ENCODE measurements around the gene SDK1.
"Not testable (repeated sequence)": the region's sequence is repeated elsewhere in the genome, so short reads cannot be mapped to it uniquely, and the experiment has no call there.

The SDK1 gene

DNA sequence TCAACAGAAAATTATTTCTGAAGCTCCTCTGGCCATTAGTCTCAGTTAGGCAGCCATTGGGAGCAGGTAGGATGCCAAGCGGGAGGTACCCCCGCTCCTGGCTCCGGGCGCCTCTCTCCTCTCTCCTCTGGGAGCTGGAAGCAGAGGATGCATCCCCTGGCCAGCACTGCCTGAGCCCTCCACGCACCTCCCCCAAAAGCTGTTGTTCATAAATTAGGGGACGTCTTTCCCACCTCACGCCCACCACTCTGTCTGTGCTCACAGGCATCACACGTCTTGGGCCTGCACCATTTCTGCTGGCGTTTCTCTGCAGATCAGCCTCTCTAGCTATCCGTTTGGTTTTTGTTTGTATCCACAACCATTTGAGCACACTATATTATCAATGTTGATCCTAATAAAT is 772.0 kb downstream of the SDK1 start:
- intact Hi-C loops (cut with DNase I), result no loop called here
- peak in 3 of 42 donors; percentile 5 to 27 (median 12) for DNase-seq

DNA sequence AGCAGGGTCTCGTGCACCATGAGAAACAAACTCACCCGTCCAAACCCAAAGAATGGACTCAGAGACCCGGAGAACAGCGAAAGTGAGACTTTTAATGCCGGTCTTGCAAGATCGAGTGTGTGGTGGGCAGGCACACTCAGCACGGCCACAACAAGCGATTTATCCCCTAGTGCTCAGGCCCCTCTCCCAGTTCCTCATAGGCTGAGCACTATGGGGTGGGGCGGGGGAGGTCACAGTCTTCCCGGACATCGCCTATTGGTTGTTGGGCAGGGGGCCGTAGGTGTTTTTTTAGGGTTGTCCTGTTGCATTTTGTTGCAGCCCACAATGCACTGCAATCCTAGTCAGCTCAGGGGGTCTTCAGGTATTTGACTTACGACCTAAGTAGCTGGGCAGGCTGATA is 772.7 kb downstream of the SDK1 start:
- DNase-seq, result peak in 2 of 42 donors; percentile 2 to 13
- intact Hi-C loops (cut with DNase I), result no loop called here

DNA sequence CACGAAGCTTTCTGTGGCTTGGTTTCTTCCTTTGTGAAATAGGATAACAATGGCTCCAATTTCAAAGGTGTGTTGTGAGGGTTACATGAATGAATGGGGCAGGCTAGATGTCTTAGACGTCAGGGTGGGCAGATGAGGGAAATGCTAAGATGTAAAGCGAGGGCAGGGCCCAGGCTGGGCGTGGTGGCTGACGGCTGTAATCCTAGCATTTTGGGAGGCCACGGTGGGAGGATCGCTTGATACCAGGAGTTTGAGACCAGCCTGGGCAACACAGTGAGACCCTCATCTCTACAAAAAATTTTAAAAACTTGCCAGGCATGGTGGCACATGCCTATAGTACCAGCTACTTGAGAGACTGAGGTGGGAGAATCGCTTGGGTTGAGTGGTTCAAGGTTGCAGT is 773.4 kb downstream of the SDK1 start:
- DNase-seq, result peak in 1 of 42 donors; percentile 8
- intact Hi-C loops (cut with DNase I), result no loop called here

DNA sequence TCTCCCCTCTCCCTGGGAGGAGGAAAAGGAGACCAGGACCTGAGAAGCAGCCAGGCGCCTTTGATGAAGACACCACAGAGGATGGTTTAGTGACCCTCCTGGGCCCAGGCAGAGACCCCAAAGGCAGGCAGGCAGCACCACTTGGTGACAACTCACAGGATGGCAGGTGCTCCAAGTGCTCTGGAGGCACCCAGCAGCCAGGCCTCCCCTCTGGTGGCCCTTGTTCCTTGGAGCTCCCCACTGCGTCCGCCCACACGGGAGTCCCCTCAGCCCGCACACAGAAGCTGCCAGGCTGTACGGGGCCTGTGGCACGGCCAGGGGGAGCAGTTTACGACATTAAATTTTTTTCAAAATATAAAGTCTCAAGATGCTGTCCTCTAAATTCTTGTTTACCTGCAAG is 773.9 kb downstream of the SDK1 start:
- intact Hi-C loops (cut with DNase I), result no loop called here
- peak in 2 of 42 donors; percentile 8 to 33 for DNase-seq

DNA sequence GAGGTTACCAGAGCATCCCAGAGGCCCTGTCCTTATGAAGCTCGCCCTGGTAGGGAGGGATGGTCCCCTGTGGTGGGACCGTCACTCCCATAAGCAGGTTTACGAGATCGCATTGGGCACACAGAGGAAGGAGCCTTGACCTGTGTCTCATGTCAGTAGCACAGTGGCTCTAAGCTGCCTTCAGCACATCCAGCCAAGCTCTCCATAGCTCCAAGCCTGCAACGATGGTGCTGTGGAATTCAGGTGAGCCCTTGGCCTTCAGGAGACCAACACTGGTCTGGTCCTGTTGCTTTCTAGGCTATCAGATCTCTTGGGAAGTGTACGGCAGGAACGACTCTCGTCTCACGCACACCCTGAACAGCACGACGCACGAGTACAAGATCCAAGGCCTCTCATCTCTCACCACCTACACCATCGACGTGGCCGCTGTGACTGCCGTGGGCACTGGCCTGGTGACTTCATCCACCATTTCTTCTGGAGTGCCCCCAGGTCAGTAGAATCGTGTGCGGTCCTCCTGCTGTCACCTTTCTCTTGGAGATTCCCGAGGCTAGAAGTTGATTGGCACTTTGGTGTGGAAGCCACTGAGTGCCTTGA is 775.7 kb downstream of the SDK1 start:
- DNase-seq, result peak in 1 of 42 donors; percentile 16
- intact Hi-C loops (cut with DNase I), result no loop called here

DNA sequence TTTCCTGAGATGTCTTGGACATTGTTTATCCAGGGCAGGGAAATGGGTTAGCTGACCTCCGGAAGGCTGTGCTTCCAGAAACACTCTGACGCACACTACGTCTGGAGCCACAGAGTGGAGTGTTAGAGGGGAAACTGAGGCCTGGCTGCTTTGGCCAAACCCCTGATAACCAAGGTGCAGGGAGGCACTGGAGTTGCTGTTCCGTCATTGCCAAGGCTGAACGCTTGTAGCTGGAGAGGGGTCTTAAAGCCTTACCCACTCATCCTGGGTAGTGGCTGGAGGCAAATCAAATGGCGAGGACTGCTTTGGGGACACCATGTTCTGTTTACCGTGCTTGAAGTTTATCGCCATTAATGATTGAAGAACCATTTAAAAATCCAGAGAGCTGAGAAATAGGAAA is 776.9 kb downstream of the SDK1 start:
- DNase-seq, result peak in 1 of 42 donors; percentile 32
- intact Hi-C loops (cut with DNase I), result no loop called here

DNA sequence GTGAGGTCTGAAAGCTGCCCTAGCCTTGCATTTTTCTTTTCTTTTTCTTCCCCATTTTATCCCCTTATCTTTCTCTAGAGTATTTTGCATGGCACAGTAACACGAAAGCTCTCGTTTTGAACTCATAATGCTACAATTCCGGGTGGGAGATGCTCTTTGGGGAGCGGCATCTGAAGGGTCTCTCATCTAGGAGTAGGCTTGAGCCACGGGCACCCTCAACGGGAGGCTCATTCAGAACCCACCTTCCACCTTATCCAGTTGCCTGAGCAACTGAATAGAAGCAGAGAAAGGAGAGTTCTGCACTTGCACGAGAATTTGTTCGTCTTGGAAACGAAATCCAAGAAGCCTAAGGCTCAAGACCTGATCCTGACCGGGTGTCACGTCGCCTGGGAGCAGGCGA is 777.5 kb downstream of the SDK1 start:
- intact Hi-C loops (cut with DNase I), result no loop called here
- peak in 3 of 42 donors; percentile 5 to 12 (median 9) for DNase-seq

DNA sequence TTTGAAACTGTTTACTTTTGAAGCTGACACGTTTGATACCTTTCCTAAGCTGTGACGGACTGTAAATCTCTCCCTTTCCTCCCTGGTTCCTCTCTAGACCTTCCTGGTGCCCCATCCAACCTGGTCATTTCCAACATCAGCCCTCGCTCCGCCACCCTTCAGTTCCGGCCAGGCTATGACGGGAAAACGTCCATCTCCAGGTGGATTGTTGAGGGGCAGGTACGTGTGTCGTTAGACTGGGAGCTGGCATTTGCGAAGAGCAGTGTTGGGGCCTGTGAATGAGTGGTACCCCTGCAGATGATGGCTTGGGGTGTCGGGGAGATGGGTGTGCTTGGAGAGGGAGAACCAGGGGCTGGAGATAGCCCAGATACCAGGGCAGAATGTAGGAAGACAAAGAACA is 778.3 kb downstream of the SDK1 start:
- DNase-seq, result peak in 3 of 42 donors; percentile 1 to 17 (median 3)
- intact Hi-C loops (cut with DNase I), result no loop called here

DNA sequence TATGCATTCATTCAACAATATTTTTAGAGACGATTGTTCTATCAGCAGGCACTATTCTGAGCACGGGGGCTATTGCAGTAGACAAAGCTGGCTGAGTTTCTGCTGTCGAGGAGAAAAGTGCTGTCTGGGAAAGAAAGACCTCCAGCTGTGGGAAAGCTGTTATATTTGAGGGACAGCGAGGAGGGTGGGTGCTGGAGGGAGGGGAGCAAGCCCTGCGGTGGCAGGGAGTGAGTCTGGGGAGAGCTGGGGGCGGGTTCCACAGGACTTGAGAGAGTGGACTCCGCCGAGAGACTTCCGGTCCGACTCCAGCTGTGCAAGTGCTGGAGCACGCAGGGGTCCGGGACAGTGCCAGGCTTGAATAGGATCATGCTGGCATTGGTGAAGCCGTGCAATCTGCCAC is 778.9 kb downstream of the SDK1 start:
- intact Hi-C loops (cut with DNase I), result no loop called here
- peak in 7 of 42 donors; percentile 4 to 40 (median 11) for DNase-seq

DNA sequence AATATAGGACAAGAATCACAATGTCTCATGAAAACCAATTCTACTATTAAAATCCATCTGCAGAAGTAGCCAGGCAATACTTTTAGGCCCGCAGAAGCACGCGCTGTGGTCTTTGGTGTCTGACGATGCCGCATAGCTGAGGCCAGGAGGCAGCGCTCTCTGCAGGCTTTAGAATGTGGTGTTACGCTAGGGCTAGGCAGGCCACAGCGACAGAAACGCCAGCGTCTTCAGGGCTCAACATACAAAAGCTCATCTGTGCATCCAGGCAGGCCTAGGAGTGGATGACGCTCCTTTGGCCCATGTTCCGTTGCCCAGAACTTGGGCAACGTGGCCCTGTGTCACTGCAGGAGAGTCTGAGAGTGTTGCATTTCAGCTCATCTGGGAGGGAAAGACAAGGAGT is 779.9 kb downstream of the SDK1 start:
- DNase-seq, result peak in 5 of 42 donors; percentile 1 to 25 (median 14)
- intact Hi-C loops (cut with DNase I), result no loop called here

DNA sequence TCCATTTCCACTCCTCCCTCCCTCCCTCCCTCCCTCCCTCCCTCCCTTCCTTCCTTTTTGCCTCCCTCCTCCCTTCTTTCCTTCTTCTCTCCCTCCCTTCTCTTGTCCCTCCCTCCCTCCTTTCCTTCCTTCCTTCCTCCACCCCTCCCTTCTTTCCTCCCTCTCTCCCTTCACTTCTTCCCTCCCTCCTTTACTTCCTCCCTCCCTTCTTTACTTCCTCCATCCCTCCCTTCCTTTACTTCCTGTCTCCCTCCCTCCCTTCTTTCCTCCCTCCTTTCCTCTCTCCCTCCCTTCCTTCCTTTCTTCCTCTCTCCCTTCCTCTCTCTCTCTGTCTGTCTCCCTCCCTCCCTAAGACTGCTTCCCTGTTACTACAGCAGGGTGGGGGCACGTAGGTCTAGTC is 782.5 kb downstream of the SDK1 start:
- intact Hi-C loops (cut with DNase I), result no loop called here
- no peak for DNase-seq

DNA sequence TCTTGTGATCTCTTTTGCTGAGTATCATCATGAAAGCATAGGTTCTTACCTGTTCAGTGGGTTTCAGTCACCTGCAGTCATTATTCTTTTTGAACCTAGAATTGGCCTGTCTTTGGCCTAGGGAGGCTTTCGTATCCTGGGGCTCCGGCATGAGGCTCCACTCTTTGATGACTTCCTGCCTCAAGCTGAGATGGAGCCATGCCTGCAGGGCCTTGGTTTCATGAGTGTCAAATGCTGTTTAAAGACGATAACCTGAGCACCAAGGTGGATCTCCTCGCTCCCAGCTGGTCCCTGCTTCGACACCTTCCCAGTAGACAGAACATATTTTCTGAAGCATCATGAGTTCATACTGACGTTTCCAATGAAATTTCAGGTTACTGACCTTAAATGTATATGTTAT is 783.2 kb downstream of the SDK1 start:
- intact Hi-C loops (cut with DNase I), result no loop called here
- DNase-seq, result peak in 2 of 42 donors; percentile 13 to 23

DNA sequence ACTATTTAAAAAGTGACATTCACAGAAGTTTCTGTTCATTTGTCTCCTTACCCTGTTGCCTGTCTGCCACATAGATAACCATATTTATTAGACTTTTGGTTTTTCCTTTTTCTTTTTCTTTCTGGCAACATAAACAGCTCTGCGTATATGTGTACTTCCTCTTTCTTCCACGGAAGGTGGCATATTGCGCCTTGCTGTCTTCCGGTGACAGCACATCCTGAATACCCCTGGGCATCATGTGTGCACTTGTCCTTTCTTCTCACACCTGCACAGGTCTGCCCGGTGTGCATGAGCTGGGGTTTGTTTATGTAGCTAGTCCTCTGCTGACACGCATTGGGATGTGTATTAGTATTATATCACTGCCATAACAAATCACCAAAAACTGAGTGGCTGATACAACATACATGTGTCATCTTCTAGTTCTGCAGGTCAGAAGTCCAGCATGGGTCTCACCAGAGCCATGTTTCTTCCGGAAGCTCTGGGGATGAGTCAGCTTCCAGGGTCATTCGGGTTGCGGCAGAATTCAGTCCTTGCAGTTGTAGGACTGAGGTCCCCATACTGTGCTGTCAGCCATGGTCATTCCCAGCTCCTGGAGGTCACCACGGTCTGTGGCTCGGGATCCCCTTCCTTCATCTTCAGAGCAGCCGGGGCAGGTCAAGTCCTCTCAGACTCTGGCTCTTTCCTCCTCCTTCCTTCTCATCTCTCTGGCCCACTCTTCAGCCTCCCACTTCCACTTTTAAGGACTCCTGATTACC is 785.1 kb downstream of the SDK1 start:
- DNase-seq, result peak in 3 of 42 donors; percentile 4 to 25 (median 15)
- intact Hi-C loops (cut with DNase I), result no loop called here

DNA sequence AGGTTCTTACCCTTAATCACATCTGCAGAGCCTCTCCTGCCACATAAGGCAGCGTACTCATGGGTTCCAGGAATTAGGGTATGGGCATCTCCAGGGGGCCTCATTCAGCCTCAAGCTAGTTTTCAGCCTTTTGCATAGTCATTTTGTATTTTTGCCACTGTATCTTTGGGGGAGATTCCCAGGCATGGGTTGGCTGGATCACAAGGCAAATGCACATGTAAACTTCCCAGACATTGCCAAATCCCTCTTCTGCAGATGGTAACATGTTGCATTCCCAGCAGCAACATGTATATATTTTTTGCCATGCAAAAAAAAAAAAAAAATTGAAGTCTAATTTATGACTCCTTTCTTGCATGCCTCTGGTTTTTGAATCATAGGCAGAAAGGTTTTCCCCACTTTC is 785.7 kb downstream of the SDK1 start:
- intact Hi-C loops (cut with DNase I), result no loop called here

DNA sequence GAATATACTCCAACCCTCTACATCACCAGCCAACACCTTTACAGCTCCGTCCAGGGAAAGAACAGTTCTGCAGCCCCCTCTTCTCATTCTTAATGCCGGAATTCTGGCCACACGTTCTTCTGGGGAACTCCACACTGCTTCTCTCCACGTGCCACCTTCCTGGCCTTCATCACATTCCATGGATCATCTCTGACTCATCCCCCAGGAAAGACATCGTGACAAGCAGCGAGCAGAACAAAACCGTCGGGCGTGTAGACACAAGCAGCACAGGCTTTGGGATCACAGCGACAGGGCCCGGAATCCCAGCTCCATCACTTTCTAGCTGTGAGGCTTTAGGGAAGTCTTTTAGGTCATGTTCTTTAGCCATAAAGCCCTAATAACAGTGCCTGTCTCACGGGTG is 790.7 kb downstream of the SDK1 start:
- DNase-seq, result no peak
- intact Hi-C loops (cut with DNase I), result no loop called here

More for the DNA sequence above, 785.7 kb downstream of the SDK1 start:
- DNase-seq, result peak in 1 of 42 donors; percentile 21

DNA sequence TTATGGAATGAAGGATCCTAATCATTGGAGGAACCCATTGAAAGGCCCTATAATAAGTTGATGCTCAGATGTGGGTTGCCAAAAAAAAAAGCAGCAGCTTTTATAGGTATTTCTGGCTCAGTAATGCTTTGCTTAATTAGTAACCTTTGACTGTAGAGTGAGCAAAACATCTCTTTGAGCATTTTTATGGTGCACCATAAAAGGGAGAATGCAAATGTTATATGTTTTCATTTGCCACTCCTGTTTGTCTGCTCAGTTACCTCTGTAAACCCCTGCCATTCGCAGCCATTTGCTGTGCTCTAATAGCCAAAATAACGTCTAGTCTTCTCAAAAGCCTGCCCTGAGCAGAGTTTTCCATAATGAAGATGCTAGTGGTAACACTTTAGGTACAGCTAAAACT is 792.0 kb downstream of the SDK1 start:
- intact Hi-C loops (cut with DNase I), result no loop called here
- no peak for DNase-seq

DNA sequence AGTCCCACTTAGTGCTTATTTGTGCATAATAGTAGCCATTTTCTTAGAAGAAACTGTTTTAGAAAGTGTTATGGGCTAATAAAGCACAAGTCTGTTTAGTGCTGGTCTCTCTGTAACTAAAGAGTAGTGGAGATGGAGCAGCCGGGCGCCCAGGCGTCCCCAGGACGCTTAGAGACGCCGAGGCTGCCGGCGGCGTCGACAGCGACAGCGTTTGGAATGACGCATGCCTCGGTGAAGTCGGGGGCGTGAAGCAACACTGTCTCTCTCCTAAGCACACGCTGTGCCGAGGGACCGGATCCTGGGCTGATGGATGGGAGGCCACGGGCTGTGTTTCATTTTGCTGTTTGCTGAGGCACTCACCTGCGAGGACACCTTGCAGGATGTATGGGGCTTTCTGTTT is 792.4 kb downstream of the SDK1 start:
- DNase-seq, result no peak
- intact Hi-C loops (cut with DNase I), result no loop called here

DNA sequence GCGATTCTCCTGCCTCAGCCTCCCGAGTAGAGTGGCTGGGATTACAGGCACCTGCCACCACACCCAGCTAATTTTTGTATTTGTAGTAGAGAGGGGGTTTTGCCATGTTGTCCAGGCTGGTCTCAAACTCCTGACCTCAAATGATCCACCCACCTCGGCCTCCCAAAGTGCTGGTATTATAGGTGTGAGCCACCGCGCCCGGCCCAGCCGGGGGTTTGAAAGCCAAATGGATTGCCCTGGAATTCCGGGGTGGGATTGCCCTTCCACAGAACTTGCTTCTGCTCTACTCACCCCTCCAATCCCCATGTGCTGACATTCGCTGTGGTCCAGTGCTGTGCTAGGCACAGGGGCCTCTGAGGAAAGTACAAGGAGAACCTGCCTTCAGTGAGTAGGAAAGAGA is 793.1 kb downstream of the SDK1 start:
- DNase-seq; intact Hi-C loops (cut with DNase I): not testable (repeated sequence)

DNA sequence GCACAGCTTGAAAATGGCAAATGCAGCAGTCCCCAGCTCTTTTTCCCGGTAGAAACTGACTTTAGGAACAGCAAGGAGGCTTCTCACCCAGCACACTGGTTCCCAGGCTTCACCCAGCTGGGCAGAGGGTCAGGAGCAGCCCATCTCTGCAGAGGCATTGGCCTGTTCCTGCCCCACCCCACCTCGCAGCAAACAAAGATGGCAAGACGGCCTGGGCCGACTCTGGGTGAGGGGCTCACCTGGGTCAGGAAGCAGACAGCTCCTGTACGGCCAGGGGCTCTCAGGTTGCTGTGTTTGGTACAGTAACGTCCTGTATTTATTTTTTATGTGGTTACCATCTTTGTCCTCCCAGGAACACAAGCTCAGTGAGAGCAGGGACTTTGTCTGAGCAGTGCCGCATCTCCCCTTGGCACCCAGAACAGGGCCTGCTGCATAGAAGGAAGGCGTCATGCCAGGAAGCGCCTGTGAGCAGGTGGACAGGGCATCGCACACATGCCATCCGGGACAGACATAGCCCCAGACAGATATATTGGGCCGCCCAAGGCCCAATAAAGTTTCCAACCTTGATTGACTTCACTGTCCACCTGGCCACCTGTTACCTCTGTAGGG is 796.1 kb downstream of the SDK1 start:
- peak in 1 of 42 donors; percentile 10 for DNase-seq
- intact Hi-C loops (cut with DNase I), result no loop called here

DNA sequence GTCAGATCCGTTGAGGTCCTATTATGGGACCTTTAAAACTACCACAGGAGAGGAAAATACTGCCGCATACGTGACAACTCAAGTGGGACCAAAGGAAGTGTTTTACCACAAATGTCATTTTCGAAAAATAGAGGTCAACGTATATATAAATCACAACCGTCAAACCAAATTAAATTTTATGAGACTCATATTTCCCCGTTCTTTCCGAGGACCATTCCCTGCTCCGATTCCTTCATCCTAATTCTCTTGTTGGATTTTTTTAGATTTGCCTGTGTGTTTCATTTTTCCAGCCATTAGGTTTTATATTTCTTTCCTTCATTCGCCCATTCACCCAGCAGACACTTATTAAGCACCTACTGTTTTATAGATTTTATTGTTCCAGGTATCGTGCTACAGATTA is 797.1 kb downstream of the SDK1 start:
- intact Hi-C loops (cut with DNase I), result no loop called here
- no peak for DNase-seq
